ENCODE results near the gene LCP1. TPM values are rescaled to one million over a fixed set of nuclear protein-coding genes. Genes with fewer than 3 reads are reported as not detected.

The LCP1 gene
- total and polyA plus RNA-seq, 9 of the 15 experiments (the other 6 are each of a cell fraction or from before 2014, with no cell fraction given) = 83.0 to 255 (median 163) TPM

DNA sequence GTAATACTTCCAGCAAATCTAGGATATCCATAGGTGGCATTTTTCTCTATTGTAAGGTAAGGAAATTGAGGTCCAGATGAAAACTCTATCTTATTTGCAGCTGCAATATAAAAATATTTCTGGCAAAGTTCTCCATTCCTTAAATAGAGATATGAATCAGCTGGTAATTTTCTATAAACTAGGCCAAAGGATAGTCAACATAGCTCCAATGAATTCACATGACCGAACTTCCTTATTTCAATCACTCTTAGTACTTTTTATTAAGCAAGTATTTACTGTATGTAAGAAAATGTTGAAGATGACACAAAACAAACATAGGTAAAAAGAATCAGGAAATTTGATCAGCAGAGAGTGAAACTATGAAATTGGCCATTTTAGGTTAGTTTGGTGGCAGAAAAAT is 13.0 kb upstream of the LCP1 start:
- 50% methylated on average over 1 of the region's 1 CpG for WGBS (ENCODE audit: insufficient coverage, low coverage, missing lambda C conversion rate)

GRCh38 chr13:46192412-46192811 is 10.4 kb upstream of the LCP1 start:
- ChIA-PET CTCF (ENCODE audit: low intra/inter-chr PET ratio) (no interaction called here), POLR2A (no interaction called here)
- ATAC-seq (no peak), FAIRE-seq (no peak), DNase-seq (ENCODE audit: extremely low read depth in 1 of 4, low spot score in 3 of 4) (no peak)
- TF ChIP-seq POLR2H (tag; IDR thresholded peaks at IDR 0.05; ENCODE audit: low read depth) (no peak), CSDE1 (IDR thresholded peaks at IDR 0.05) (no peak), GATAD2A (IDR thresholded peaks at IDR 0.05) (no peak), ZEB2 (IDR thresholded peaks at IDR 0.05) (no peak), NR2C1 (IDR thresholded peaks at IDR 0.05) (no peak), NR2C1 (tag; IDR thresholded peaks at IDR 0.05) (no peak), TAL1 (IDR thresholded peaks at IDR 0.05) (no peak), GABPB2 (CRISPR knock-in tag; conservative IDR thresholded peaks at IDR 0.05) (no peak)
- TF ChIP-seq, protein P1, sequence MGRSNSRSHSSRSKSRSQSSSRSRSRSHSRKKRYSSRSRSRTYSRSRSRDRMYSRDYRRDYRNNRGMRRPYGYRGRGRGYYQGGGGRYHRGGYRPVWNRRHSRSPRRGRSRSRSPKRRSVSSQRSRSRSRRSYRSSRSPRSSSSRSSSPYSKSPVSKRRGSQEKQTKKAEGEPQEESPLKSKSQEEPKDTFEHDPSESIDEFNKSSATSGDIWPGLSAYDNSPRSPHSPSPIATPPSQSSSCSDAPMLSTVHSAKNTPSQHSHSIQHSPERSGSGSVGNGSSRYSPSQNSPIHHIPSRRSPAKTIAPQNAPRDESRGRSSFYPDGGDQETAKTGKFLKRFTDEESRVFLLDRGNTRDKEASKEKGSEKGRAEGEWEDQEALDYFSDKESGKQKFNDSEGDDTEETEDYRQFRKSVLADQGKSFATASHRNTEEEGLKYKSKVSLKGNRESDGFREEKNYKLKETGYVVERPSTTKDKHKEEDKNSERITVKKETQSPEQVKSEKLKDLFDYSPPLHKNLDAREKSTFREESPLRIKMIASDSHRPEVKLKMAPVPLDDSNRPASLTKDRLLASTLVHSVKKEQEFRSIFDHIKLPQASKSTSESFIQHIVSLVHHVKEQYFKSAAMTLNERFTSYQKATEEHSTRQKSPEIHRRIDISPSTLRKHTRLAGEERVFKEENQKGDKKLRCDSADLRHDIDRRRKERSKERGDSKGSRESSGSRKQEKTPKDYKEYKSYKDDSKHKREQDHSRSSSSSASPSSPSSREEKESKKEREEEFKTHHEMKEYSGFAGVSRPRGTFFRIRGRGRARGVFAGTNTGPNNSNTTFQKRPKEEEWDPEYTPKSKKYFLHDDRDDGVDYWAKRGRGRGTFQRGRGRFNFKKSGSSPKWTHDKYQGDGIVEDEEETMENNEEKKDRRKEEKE (IDR thresholded peaks at IDR 0.05; ENCODE audit: borderline replicate concordance in 1 of 2, control insufficient read depth in 1 of 2, low read depth in 2 of 2, low read length in 1 of 2) = no peak
- no peaks in the 10 kb centered on the region for H4K20me1 ChIP-seq (replicated peaks; ENCODE audit: control insufficient read depth, insufficient read depth, low read length)
- 0% methylated on average over 1 of the region's 1 CpG for WGBS (ENCODE audit: insufficient coverage, low coverage, missing lambda C conversion rate)
- H3K79me2 ChIP-seq (ENCODE audit: control insufficient read depth, insufficient read depth, low read length) = no peaks in the 10 kb centered on the region
- H3K27me3 ChIP-seq (ENCODE audit: control insufficient read depth in 2 of 2, insufficient read depth in 2 of 2, low read length in 2 of 2) = no peaks in the 10 kb centered on the region
- H2AFZ ChIP-seq (ENCODE audit: low read depth, low read length) = no peak overlapping the region
- no peak overlapping the region for H3K4me2 ChIP-seq (ENCODE audit: insufficient read depth, low read length)
- no peak overlapping the region for H3K27ac ChIP-seq (ENCODE audit: extremely low read depth, low read depth, low read length)
- no peaks in the 10 kb centered on the region; the same call in 1 of the 2 replicates for H3K9me3 ChIP-seq (replicated peaks; ENCODE audit: control insufficient read depth, insufficient read depth, low read depth, low read length)
- no TSS peak for BruUV-seq (replicated peaks)
- no peaks in the 10 kb centered on the region for H3K4me1 ChIP-seq (replicated peaks in 1 of 2; ENCODE audit: control insufficient read depth in 2 of 2, insufficient read depth in 2 of 2, low read length in 2 of 2)
- intact Hi-C loops (cut with micrococcal nuclease) (no loop called here), in situ Hi-C loops (cut with MboI) (no loop called here)
- H3K9me1 ChIP-seq (ENCODE audit: control insufficient read depth, insufficient read depth, low read length) = no peaks in the 10 kb centered on the region
- H3K4me3 ChIP-seq = no peak overlapping the region
- H3K9ac ChIP-seq (ENCODE audit: insufficient read depth in 1 of 2, low read depth in 2 of 2, low read length in 2 of 2) = no peak overlapping the region
- no peaks in the 10 kb centered on the region for H3K36me3 ChIP-seq (ENCODE audit: control insufficient read depth, insufficient read depth, low read length)

More for the DNA sequence above, 13.0 kb upstream of the LCP1 start:
- CTCF ChIA-PET (ENCODE audit: low intra/inter-chr PET ratio) = no interaction called here
- ATAC-seq (no peak), FAIRE-seq (no peak), DNase-seq (ENCODE audit: extremely low read depth in 1 of 4, low spot score in 3 of 4) (no peak)
- Histone ChIP-seq H3K9ac (ENCODE audit: insufficient read depth in 1 of 2, low read depth in 2 of 2, low read length in 2 of 2) (no peak overlapping the region), H3K9me3 (replicated peaks; ENCODE audit: control insufficient read depth, insufficient read depth, low read depth, low read length) (no peaks in the 10 kb centered on the region; the same call in 1 of the 2 replicates), H3K4me1 (replicated peaks in 1 of 2; ENCODE audit: control insufficient read depth in 2 of 2, insufficient read depth in 2 of 2, low read length in 2 of 2) (peaks cover 0 to 6% of the 10 kb centered on the region in 2 experiments; a peak in 2 of 5 replicates), H3K27ac (ENCODE audit: extremely low read depth, low read depth, low read length) (no peak overlapping the region), H2AFZ (ENCODE audit: low read depth, low read length) (no peak overlapping the region), H3K27me3 (ENCODE audit: control insufficient read depth in 2 of 2, insufficient read depth in 2 of 2, low read length in 2 of 2) (no peaks in the 10 kb centered on the region), H3K9me1 (ENCODE audit: control insufficient read depth, insufficient read depth, low read length) (no peaks in the 10 kb centered on the region), H3K36me3 (ENCODE audit: control insufficient read depth, insufficient read depth, low read length) (no peaks in the 10 kb centered on the region), H3K79me2 (ENCODE audit: control insufficient read depth, insufficient read depth, low read length) (no peaks in the 10 kb centered on the region), H3K4me2 (ENCODE audit: insufficient read depth, low read length) (no peak overlapping the region), H4K20me1 (replicated peaks; ENCODE audit: control insufficient read depth, insufficient read depth, low read length) (no peaks in the 10 kb centered on the region), H3K4me3 (no peak overlapping the region)
- intact Hi-C loops (cut with micrococcal nuclease) = no loop called here
- no TSS peak for BruUV-seq (replicated peaks)
- no peak for TF ChIP-seq TFAM (CRISPR knock-in tag; conservative IDR thresholded peaks at IDR 0.05)
- POLR2A ChIA-PET = interaction anchor here (1.0 to 1.2 kb wide), 2 partner anchors 11 to 27 kb away, joined by 3 read pairs; no protein-coding TSS in a partner anchor
- in situ Hi-C loops (cut with MboI) = no loop called here

Data from K562 (cell line).